HepG2 (cell line): ENCODE measurements around the gene TBX6. TPM values are rescaled to one million over a fixed set of nuclear protein-coding genes. Genes with fewer than 3 reads are reported as not detected.

Experiments
- CREBL2 ChIP-seq: sonication (generic); formaldehyde crosslinking; IDR thresholded peaks from 2 replicates; pipeline ENCODE4 v1.8.1; 2023; ENCODE audit warnings: missing genetic modification reagents, mild to moderate bottlenecking, borderline replicate concordance
- DMAP1 ChIP-seq: IDR thresholded peaks from 2 replicates; pipeline ENCODE4 v1.6.1; 2016
- HOMEZ ChIP-seq: IDR thresholded peaks from 2 replicates; pipeline ENCODE4 v1.6.1; 2016; ENCODE audit warnings: low read depth
- IKZF5 ChIP-seq: IDR thresholded peaks from 2 replicates; pipeline ENCODE4 v1.6.1; 2018; ENCODE audit warnings: missing genetic modification reagents, mild to moderate bottlenecking, missing compliant biosample characterization
- LBX2 ChIP-seq: sonication (generic); formaldehyde crosslinking; IDR thresholded peaks from 2 replicates; pipeline ENCODE4 v1.5.0; 2020; ENCODE audit warnings: missing genetic modification reagents, mild to moderate bottlenecking, borderline replicate concordance
- MATR3 ChIP-seq: sonication (generic); formaldehyde crosslinking; IDR thresholded peaks from 2 replicates; pipeline ENCODE4 v1.4.0; 2020; ENCODE audit warnings: missing genetic modification reagents
- RBFOX2 ChIP-seq: fragments of 200-400 bp; formaldehyde crosslinking; IDR thresholded peaks from 2 replicates; pipeline ENCODE4 v1.6.1; 2017; ENCODE audit warnings: low read depth, mild to moderate bottlenecking, low read length
- TAF15 ChIP-seq: fragments of 200-400 bp; formaldehyde crosslinking; IDR thresholded peaks from one replicate; pipeline ENCODE4 v1.6.1; 2018; ENCODE audit warnings: mild to moderate bottlenecking, low read depth, low read length; ENCODE audit not compliant: poor library complexity, severe bottlenecking
- TGIF2 ChIP-seq: IDR thresholded peaks from 2 replicates; pipeline ENCODE4 v1.6.1; 2016; ENCODE audit warnings: control low read depth, missing compliant biosample characterization
- TIGD3 ChIP-seq: sonication (generic); formaldehyde crosslinking; IDR thresholded peaks from 2 replicates; pipeline ENCODE4 v1.5.1; 2020; ENCODE audit warnings: mild to moderate bottlenecking, missing genetic modification reagents, borderline replicate concordance
- ZFP41 ChIP-seq: sonication (generic); formaldehyde crosslinking; IDR thresholded peaks from 2 replicates; pipeline ENCODE4 v1.4.0; 2020; ENCODE audit warnings: mild to moderate bottlenecking, missing genetic modification reagents, borderline replicate concordance
- ZNF235 ChIP-seq: sonication (generic); formaldehyde crosslinking; IDR thresholded peaks from 2 replicates; pipeline ENCODE4 v1.8.1; 2023; ENCODE audit warnings: mild to moderate bottlenecking, missing genetic modification reagents, borderline replicate concordance
- ZNF543 ChIP-seq: sonication (generic); formaldehyde crosslinking; IDR thresholded peaks from 2 replicates; pipeline ENCODE4 v1.4.0; 2020; ENCODE audit warnings: mild to moderate bottlenecking, missing genetic modification reagents
- ZNF687 ChIP-seq: sonication (generic); formaldehyde crosslinking; IDR thresholded peaks from 2 replicates; pipeline ENCODE4 v1.5.1; 2020; ENCODE audit warnings: mild to moderate bottlenecking, missing genetic modification reagents, moderate library complexity
- ZNF740 ChIP-seq: sonication (generic); formaldehyde crosslinking; IDR thresholded peaks from 2 replicates; pipeline ENCODE4 v1.4.0; 2020; ENCODE audit warnings: missing genetic modification reagents
- polyA plus RNA-seq, 8 experiments: library from polyadenylated mRNA; depleted of rRNA in 3 of 8; stranded (reverse) in 7 of 8; unstranded in 1 of 8; fragments of >200 nt; fragmentation: Illumina TruSeq in 4 of 8; extraction: Trizol in 4 of 8; gene quantifications; 2 replicates each; pipeline versions ENCODE4 v1.2.1 to v1.2.3, GENCODE V29; 2011 to 2016; ENCODE audit warnings: low read depth in 4 of 8, missing spikeins in 1 of 8, mixed read lengths in 1 of 8; ENCODE audit not compliant: insufficient read depth in 1 of 8
- total RNA-seq, 5 experiments: library from RNA; depleted of rRNA; stranded (reverse); fragments of >200 nt; fragmentation: Illumina TruSeq; extraction: Trizol; gene quantifications; 2 replicates each; pipeline ENCODE4 v1.2.3, GENCODE V29; 2016; ENCODE audit warnings: low read depth in 1 of 5

TBX6 gene
- total and polyA plus RNA-seq, 2 of the 13 experiments (the other 11 are each of a cell fraction or from before 2014, with no cell fraction given), result 0.24 to 0.42 TPM

GRCh38 chr16:30121741-30122571 lies 30.2 kb upstream of the TBX6 start (continued):
- TF ChIP-seq IKZF5 (no peak), HOMEZ (CRISPR knock-in tag) (no peak), ZNF687 (CRISPR knock-in tag) (peak; percentile 62), ZNF543 (CRISPR knock-in tag) (no peak), CREBL2 (CRISPR knock-in tag) (no peak), ZFP41 (CRISPR knock-in tag) (peak; percentile 5; the same call in 1 of the 2 replicates), ZNF740 (CRISPR knock-in tag) (no peak), TGIF2 (CRISPR knock-in tag) (no peak), LBX2 (CRISPR knock-in tag) (no peak), DMAP1 (CRISPR knock-in tag) (0 out of 2 replicates have a peak, but pooled peaks have one; percentile 10), MATR3 (CRISPR knock-in tag) (no peak), TIGD3 (0 out of 2 replicates have a peak, but pooled peaks have one; percentile 15), TAF15 (no peak), ZNF235 (CRISPR knock-in tag) (no peak), RBFOX2 (no peak)
